NCI-H748 (cell line): ENCODE results near the gene ZNF552.
"Not testable (repeated sequence)": the region's sequence is repeated elsewhere in the genome, so short reads cannot be mapped to it uniquely, and the experiment has no call there.

ENCODE experiments used
- DNase-seq: peaks from one replicate; lab custom pipeline; 2025; ENCODE audit not compliant: unreplicated experiment; lab: John Stamatoyannopoulos, UW

ZNF552 gene

GRCh38 chr19:57819475-57820148, 4.9 kb upstream of the ZNF552 start:
- peak; percentile 97 for DNase-seq

DNA sequence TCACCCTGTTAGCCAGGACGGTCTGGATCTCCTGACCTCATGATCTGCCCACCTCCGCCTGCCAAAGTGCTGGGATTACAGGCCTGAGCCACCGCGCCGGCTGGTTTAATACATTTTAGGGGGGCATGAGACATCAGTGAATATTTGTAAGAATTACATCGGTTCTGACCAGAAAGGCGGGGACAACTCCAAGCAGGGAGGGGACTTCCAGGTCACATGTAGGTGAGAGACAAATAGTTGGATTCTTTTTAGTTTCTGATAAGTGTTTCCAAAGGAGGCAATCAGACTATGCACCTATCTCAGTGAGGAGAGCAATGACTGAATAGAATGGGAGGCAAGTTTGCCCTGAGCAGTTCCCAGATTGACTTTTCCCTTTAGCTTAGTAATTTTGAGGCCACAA, 3.7 kb upstream of the ZNF552 start:
- DNase-seq, result no peak

DNA sequence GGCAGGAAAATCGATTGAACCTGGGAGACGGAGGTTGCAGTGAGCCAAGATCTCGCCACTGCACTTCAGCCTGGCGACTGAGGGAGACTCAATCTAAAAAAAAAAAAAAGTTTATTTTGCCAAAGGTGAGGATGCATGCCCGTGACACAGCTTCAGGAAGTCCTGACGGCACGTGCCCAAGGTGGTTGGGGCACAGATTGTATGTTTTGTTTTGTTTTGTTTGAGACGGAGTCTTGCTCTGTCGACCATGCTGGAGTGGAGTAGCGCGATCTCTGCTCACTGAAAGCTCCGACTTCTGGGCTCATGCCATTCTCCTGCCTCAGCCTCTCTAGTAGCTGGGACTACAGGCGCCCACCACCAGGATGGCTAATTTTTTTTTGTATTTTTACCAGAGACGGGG, 3.3 kb upstream of the ZNF552 start:
- no peak for DNase-seq

DNA sequence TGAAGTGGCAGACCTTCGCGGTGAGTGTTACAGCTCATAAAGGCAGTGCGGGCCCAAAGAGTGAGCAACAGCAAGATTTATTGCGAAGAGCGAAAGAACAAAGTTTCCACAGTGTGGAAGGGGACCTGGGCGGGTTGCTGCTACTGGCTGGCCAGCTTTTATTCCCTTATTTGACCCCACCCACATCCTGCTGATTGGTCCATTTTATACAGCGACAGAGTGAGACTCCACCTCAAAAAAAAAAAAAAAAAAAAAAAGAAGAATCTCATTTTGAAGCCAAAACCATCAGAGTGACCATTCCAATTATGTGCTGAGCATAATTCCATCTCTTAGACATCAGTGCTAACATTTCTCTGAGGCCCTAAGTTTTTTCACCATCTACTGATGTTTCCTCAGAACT, 1.9 kb upstream of the ZNF552 start:
- no peak for DNase-seq

DNA sequence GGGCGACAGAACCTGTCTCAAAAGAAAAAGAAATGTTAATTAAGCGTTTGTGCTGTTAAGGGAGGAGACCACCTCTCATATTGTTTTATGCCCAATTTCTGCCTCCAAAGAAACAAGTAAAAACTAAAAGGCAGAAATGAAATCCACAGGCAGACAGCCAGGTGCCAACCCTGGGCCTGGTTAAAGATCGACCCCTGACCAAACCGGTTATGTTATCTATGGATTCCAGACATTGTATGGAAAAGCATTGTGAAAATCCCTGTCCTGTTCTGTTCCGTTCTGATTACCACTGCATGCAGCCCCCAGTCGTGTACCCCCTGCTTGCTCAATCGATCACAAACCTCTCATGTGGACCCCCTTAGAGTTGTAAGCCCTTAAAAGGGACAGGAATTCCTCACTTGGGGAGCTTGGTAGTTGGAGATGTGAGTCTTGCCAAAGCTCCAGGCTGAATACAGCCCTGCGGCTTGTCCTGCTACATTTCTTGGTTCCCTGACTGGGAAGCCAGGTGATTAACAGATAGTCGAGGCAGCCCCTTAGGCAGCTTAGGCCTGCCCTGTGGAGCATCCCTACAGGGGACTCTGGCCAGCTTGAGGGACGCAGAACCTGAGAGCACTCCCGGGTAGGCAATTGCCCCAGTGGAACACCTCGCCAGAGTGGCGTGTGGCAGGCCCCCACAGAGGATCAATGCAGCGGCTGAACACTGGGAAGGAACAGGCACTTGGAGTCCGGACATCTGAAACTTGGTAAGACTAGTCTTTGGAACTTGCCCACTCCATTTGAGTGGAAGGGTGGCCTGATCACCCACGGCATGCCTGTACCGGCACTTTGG, 748 bp upstream of the ZNF552 start:
- DNase-seq, result no peak

DNA sequence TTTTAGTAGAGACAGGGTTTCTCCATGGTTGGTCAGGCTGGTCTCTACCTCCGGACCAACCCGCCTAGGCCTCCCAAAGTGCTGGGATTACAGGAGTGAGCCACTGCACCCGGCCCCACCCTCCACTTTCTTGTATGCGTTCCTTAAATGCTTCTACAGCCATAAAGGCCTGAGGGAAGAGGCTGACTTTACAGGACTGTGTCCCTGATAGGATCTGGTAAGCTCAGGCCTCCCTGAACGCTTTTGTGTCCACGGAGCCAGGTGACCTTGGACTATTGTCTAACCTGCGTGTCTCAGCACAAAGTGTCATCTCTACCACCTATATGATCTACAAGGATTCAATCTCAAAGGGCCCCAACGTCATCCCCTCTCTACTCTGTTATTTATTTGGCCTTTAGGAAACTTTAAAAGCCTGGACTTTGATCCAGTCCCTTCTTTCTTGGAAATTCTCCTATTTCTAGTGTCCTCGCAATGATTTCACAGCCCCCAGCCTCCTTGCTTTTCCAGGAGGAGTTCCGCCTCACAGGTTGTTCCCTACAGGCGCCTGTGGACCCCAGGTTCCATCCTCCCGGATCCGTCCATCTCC, 701 bp downstream of the ZNF552 start:
- peak; percentile 23 for DNase-seq

DNA sequence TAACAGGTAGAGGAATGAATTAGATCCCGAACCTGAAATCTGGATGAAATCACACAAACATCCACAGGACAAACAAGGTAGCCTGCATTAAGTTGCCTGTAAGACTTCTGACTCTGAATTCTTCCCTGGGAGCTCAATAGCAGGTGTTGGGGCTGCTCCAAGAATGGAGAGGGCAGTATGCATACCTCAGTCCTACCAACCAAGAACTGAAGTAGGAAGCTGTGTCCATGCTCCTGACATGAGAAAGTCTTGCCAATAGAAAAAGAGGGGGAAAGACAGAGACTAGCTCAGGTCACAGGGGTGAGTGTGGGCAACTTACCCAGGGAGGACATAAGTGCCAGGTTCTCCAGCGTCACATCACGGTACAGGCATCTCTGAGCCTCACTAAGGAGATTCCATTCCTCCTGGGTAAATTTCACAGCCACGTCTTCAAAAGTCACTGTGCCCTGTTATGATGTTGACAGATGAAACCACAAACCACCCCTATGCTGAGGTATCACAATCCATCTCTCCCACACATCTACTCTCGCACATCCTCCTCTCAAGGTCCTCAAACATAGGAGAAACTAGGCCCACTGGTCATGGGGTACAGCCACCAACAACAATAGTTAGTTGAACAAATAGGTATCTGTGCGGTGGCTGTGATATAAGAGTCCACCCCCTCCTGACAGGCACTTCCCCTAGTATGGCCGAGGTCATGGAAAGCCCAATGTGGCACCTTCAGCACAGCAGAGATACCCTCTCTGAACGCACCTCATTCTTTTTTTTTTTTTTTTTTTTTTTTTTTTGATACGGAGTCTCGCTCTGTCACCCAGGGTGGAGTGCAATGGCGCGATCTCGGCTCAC, 1.5 kb downstream of the ZNF552 start:
- not testable (repeated sequence) for DNase-seq

DNA sequence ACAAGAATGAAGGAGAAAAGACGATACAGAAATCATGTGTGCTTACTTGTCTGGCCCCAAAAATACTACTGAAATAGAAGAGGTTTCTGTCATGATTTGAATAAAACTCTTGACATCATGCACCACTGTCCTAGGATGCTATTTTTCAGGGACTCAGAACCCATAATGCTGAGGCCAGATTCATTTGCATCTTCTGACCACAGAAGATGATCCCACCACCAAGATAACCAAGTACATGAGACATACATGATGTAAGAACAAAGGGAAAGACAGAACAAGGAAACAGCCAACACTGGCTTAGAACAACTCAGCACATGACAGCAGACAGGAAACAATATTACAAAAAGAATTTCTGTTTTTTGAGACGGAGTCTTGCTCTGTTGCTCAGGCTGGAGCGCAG, 2.5 kb downstream of the ZNF552 start:
- DNase-seq, result no peak

DNA sequence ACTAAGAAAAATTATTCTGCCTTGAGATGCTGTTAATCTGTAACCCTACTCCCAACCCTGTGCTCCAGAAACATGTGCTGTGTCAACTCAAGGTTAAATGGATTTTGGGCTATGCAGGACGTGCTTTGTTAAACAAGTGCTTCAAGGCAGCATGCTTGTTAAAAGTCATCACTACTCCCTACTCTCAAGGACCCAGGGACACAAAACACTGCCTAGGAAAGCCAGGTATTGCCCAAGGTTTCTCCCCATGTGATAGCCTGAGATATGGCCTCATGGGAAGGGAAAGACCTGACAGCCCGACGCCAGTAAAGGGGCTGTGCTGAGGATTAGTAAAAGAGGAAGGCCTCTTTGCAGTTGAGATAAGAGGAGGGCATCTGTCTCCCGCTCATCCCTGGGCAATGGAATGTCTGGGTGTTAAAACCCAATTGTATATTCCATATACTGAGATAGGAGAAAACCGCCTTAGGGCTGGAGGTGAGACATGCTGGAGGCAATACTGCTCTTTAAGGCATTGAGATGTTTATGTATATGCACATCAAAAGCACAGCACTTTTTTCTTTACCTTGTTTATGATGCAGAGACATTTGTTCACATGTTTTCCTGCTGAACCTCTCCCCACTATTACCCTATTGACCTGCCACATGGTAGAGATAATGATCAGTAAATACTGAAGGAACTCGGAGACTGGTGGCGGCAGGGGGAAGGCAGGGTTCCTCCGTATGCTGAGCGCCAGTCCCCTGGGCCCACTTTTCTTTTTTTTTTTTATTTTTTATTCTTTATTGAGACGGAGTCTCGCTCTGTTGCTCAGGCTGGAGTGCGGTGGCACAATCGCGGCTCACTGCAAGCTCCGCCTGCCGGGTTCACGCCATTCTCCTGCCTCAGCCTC, 4.1 kb downstream of the ZNF552 start:
- not testable (repeated sequence) for DNase-seq

- DNase-seq, result no peak
Observed at GRCh38 chr19:57807541-57807940, 7.2 kb downstream of the ZNF552 start.

DNA sequence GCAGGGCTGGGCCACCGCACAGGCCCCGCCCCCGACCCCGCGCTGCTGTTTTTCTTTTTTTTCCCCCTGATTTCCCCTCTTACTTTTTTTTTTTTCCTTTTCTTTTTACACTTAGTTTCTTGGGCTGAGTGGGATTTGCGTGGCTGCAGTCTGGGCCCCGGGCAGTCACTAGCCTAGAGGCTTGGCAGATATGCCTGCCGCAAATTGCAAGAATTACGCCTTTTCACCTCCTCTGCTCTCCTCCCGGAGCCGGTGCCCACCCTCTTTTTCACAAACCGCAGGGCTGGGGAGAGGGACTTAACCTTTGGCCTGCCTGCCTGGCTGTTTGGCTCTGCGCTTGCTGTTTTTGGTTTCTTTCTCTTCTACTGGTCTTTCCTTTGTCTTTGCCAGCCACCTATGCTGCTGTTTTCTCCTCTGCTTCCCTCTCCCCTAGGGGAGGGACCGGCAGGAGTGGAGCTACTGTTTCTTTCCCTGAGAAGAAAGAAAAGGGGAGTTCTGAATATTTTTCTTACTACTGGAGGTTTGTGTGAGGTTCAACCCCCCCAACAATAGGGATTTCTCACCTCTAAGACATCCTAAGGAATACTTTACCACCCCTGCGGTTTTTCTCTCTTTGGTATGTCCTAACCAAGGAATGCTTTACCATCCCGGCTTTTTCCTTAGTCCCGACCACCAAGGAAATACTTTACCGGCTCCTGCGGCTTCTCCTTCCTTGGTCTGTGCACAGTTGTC, 11.0 kb downstream of the ZNF552 start:
- DNase-seq, result peak; percentile 47

- no peak for DNase-seq
Observed at GRCh38 chr19:57803265-57803593, 11.5 kb downstream of the ZNF552 start.

DNA sequence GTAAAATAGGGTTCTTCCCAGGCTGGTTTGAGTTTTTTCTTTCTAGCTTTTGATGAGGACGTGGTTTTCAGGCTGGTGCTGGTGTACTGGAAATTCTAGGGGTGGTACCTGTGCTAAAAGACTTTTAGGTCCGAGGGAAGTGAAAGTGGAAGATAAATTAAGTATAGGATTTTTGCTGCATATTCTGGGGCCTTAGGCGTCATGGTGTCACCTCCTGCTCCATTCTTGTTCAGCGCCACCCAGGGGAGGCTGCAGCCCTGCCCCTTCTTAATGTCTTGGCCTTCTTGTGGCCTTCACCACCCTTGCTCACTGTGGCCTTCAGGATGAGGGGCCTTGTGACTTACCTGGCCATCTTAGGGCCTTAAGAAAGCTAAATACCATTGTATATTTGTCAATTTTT, 12.4 kb downstream of the ZNF552 start:
- DNase-seq, result no peak

GRCh38 chr19:57800696-57801095, 14.0 kb downstream of the ZNF552 start:
- no peak for DNase-seq

DNA sequence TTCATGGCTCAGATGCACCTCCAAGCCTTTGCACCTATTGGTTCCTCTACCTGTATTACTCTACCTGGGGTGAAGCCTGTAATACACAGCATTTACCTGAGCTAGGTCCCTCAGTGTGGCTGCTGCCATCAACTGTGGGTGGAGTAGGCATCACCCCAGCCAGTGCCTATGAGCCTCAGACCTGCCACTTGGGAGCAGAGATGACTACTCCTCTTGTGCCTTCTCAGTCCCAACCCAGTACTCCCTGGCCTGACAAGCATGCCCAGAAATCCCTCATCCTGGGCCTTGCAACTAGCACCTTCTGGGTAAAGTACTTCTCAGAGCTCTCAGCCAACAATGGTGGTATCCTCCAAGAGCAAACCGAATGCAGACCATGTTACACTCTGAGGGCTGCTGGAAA, 18.1 kb downstream of the ZNF552 start:
- not testable (repeated sequence) for DNase-seq

- DNase-seq, result no peak
Observed at GRCh38 chr19:57789288-57789687, 25.4 kb downstream of the ZNF552 start.

DNA sequence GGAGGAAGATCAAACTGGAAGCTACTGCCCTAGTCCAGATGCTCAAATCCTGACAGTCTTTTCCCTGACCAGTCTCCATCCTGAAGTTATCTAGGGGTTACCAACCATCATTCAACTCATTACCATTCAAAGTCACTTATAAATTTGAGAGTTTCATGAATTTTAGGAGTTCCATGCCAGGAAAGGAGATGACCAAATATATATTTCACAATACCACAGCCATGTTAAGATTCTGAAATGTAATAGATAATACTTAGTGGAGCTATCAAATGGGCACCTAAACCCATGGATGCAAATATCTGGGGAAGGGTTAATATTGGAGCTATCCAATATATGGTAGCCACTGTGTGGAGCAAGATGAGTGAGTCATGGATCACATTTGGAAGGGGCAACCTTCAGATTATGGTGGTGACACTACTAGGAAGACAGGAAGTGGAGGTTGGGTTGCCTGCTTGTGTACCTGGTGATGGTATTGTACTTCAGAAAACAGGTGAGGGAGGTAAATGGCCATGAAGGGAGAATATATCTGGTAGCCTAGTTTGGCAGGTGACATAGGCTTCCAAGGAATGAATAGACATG, 26.5 kb downstream of the ZNF552 start:
- no peak for DNase-seq

DNA sequence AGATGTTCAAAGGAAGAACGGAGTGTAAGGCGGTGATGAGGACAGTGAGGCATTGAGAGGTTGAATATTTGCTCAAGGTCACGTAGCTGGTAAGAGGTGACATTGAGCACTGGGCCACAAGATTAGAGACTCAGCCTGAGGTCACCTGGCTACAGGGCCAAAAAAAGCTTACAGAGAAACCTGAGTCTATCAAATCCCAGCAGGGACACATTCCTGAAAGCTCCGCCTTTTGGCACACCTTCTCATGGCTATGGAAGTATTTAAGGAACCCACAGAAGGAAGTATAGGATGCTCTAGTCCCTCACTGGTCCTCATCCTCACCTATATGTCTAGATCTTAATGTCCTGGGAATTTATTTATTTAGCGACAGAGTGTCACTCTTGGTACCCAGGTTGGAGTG, 27.8 kb downstream of the ZNF552 start:
- DNase-seq, result no peak

GRCh38 chr19:57786286-57786685, 28.4 kb downstream of the ZNF552 start:
- DNase-seq, result no peak
